ENCODE measurements around the gene CBLB. TPM values are rescaled to one million over a fixed set of nuclear protein-coding genes. Genes with fewer than 3 reads are reported as not detected.
"Not testable (repeated sequence)": the region's sequence is repeated elsewhere in the genome, so short reads cannot be mapped to it uniquely, and the experiment has no call there.

The CBLB gene
- total RNA-seq, 1 experiment from 2014 or later: 15.7 TPM

DNA sequence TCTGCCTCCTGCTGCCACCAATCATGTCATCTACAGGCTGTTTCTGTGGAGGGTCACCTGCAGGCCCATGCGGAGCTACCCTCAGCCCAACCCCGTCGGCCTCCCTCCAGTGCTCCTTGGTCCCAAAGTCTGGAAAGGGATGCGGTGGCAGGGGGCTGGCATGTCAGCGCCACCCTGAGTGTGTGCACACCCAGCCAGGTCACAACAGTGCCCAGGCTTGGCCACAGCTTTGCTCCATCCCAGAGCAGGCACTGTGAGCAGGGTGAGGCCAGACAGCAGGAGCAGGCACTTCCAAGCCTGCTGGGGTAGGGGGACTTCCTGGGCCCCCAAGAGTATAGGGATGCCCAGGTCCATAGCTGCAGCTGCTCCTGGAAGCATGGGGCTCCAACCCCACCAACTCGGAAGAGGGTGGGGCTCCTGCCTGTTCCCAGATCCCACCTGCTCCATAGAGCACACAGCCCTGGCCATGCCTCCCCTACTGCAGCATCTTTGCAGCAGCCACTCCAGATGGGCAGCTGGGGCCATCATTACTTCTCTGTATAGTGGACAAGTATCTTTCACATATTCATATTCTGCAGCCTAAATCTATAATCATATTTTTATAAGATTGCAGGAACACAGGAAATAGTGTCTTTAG is 109.3 kb downstream of the CBLB start:
- DNase-seq (ENCODE audit: low read depth): no peak

DNA sequence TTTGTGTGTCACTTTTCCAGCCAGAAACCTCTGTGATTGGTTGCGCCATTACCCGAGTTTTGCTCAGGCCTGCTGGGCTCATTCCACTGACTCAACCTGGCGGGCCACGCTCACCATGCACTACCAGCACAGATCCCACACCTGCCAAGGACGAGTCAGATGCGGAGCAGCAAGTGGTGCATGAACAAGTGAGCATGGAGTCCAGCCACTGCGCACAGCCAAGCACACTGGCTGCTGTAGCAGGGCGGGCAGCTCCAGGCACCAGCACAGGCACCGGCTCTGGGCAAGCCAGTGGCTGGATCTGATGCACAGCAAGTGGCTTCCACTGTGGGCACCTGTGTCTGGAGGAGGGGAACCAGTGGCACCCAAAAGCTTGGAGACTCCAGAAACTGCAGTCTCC is 110.4 kb downstream of the CBLB start:
- no peak for DNase-seq (ENCODE audit: low read depth)

DNA sequence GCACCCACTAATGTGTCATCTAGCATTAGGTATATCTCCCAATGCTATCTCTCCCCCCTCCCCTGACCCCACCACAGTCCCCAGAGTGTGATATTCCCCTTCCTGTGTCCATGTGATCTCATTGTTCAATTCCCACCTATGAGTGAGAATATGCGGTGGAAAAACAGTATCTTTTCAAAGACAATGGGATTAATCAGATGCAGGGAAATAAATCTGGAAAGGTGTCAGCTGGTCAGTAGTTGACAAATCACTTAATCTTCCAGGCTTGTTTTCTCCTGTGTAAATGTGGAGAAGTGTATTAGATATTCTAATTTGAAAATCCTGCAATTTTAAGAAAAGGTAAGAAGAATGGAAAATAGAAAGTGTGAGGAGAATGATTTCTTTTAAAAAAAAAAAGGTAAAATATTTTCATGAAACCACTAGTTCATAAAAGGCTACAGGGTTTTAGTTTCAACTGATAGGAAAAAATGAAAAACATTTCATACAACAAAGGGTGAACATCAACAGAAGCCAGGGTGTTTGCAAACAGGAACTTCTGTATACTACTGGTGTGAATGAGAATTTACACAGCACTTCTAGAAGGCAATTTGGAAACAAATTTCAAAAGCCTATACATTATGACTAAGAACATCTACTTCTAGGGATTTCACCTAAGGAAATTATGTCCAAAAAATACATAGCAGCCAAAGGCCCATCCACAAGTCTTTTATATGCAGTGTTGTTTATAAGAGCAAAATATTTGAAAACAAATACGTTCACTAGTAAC is 113.5 kb downstream of the CBLB start:
- DNase-seq (ENCODE audit: low read depth): no peak

DNA sequence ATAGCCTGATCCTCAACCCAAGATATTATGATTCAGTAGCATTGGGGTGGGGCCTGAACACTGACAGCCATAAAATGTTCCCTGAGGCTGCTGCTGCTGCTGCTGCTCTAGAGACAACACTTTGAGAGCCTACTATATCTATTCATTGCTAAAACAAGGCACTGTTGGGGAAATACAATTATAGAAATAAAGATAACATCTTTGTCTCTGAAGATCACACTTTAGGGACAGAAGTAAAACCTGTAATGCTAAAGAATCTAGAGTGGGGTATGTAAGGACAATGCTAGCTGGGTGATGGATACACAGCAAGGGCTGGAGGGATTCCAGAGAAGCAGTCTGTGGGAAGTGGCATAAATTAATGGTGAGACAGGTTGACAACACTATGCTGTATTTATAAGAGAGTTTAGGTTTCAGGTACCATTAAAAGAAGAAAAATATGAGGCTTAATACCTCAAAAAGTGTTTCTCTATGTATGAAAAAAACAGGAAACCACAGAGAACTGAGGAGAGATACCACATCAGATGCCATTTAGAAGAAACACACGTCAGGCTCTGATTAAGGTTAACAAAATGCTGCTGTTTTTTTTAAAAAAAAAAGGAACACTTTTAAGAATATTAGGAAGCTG is 115.9 kb downstream of the CBLB start:
- DNase-seq (ENCODE audit: low read depth): peak; percentile 41

DNA sequence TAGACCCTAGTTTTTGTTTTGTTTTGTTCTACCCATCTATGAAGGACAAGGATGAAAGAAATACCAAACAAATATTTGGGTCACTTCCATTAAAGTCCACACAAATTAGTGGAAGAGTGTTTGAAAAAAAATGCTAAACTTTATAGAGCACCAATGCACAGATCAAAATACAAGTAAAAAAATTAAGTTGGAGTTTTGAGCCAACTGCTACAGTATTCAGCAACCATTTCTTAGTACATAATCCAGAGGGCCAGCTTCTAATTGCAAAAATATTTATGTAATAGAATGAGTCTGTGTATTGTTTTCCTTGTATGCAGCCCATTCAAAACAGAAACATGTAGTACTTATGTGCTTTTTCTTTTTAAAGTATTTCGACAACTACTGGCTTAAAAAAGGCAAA is 121.1 kb downstream of the CBLB start:
- no peak for DNase-seq (ENCODE audit: low read depth)

DNA sequence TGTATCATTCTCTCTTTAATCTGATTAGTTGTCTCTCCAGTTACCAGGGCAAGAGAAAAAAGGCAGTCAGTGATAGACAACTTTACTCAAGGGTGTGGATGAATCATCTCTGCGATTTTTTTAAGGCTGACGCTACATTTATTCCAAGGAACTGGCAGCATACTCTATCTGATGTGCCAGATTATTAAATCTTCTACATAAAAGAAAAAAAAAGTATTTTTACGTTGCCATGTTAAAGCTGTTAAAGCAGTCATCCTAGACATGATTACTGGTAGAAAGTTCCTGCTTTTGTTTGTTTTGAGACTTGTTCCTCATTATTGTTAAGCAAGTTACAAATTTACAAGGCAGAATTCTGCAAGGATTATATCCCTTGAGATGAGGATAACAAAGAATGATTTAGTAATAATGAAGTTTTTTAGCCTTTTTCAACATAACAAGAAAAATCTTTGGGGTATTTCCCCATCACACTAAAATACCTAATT is 121.7 kb downstream of the CBLB start:
- DNase-seq (ENCODE audit: low read depth): peak; percentile 66

DNA sequence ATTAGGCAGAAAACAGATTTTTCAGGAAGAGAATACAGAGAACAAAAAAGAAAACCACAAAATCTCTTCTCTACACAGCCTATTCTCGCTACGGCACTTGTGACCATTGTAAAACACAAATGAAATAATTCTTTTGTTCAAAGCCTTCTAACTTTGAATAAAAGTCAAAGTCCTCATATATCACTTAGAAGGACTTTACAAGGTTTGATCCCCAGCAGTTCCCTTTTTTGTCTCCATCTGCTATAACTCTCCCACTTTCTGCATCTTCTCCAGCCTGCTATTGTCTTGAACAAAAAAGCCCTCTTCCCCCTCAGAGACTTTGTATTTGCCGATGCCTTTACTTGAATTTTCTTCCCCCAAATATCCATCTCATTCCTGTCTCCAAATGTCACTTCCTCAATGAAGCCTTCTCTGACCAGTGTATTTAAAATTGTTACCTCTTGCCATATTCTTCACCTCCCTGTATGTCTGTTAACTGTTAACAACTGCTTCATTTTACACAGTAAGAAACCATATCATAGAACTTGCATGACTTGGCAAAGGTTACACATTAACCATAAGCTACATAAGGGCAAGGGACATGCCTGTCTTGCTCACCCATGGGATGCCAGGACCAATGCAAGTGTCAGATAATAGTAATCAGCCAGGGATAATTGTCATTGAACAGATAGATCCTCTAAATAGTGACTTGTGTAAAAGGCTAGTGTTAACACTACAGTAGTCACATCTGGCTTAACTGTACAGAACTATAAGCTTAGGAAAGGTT is 122.4 kb downstream of the CBLB start:
- no peak for DNase-seq (ENCODE audit: low read depth)

DNA sequence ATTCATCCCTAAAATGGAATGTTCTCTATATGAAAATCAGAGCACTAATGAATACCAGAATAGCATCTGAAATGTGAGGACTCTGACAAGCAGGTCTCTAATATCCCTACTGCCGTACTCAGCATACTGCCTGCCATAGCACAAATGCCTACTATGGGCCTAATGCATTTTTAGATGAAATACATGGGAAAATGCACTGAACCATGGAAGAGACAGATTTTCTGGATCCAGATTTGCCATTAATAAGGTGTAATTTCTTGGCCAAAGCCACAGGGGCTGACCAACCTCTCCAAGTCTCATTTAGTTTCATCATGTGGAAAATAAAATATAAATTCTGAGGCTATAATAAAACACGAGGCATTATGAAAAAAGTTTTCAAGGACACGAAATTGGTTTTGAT is 123.8 kb downstream of the CBLB start:
- DNase-seq (ENCODE audit: low read depth): no peak

DNA sequence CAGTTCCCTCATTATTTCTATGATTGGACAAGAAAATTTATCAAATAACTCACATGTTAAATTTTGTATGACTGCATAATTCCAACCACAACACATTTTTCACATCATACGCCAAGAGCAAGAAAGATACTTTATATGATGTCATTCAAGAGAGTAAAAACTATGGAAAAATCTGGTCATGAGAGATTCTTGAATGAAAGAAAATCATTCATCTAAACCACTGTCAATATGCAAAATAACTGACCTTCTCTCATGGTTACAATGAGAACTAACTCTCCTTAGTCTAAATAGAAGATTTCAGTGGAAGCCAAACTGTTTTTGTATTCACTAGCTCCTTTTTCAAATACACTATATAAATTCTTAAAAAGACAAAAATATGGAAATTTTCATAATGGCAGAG is 124.6 kb downstream of the CBLB start:
- no peak for DNase-seq (ENCODE audit: low read depth)

DNA sequence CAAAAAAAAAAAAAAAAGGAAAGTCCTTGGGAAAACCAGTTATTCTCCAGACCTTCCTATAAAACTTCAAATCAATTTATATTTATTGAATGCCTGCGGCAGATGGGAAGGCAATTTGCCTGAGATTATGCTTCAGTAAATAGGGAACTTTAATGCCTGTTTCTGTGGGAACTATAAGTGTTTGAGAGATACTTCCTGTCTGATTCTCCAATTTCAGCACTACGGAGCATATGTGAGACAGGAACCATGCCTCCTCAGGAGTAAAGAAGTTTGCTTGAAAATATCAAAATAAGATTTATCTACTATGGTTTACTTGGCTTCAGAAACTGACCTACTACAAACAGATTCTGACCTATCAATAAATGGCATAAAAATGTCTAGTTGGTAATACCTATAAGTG is 135.5 kb downstream of the CBLB start:
- no peak for DNase-seq (ENCODE audit: low read depth)

DNA sequence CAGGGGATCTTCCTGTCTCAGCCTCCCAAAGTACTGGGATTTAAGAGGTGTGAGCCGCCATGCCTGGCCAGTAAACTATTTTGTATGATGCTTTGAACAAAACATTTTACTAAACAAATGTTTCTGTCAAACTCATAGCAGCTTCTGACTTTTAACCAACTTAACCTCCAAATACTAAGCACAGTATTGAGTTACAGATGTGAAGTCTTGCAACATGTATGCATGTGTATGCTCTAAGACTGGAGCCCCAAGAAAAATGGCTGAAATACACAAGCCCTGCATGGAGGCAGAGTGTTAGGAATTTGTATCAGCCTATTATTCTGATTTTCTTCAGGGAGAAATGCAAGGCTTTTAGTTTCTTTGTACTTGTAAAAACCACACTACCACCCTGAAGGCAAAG is 137.1 kb downstream of the CBLB start:
- peak; percentile 27 for DNase-seq (ENCODE audit: low read depth)

DNA sequence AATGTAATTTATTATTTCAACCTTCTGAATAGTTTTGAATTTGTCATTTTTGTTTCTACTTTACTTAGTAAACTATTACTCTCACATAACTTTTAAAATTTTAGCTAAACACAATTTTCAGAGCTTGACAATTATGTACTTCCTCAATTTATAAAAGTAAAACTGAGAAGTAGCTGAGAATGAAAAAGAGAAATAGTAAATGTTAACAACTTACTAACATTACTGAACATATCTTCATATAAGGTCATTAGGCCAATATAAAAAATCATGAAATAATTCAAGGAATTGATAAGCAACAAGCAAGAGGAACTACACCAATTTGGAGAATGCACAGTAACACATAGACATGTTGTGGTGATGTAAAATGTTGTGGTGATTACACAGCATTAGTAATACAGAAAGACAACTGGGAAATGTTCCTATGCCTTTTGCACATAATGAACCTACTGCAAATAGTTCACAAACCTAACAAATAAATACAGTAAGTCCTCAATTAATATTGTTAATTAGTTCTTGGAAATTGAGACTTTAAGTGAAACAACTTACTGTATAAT is 137.9 kb downstream of the CBLB start:
- DNase-seq (ENCODE audit: low read depth): peak; percentile 20

DNA sequence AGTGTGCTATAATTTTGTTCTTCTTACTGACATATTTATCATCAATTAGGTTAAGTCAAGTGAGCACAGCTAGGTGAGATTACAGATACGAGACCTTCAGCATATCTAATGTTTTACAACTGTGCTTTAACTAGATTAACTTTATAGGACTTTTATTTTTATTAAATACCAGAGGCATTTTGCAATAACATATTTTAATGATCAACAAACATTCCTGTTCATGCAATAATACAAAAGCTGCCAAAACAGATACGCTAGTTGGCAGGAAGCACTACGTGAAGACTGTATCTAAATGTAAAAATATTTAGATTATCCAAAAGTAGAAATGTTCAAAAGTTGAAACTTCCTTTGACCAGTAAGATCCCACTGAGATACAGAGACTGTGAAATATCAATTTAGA is 139.1 kb downstream of the CBLB start:
- DNase-seq (ENCODE audit: low read depth): no peak

DNA sequence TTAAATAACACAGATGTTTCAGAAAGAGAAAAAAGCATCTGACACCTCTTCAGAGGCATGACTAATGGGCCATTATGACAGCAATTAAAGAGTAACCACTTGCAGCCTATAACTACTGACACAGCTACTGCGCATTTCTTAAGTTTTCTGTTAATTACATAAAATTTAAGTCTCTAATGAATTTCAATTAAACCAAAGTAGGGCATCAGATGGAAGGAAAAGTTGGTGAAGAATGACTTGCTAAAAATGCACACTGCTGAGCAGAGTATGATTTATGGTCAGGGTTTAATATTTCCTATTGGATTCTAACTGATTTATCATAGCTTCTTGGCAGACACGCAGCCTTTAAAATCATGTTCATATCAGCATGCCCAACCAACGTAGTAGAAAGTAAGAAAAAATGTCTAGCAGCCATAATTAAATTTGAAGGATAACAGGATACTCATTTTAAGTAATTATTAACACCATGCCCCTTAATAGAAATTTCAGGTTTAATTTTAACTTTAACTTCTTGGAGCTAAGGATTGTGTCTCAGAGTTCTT is 140.0 kb downstream of the CBLB start:
- DNase-seq (ENCODE audit: low read depth): no peak

DNA sequence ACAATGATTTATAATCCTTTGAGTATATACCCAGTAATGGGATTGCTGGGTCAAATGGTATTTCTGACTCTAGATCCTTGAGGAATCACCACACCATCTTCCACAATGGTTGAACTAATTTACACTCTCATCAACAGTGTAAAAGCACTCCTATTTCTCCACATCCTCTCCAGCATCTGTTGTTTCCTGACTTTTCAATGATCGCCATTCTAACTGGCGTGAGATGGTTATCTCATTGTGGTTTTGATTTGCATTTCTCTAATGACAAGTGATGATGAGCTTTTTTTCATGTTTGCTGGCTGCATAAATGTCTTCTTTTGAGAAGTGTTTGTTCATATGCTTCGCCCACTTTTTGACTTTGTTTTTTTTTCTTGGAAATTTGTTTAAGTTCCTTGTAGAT is 141.8 kb downstream of the CBLB start:
- not testable (repeated sequence) for DNase-seq (ENCODE audit: low read depth)

DNA sequence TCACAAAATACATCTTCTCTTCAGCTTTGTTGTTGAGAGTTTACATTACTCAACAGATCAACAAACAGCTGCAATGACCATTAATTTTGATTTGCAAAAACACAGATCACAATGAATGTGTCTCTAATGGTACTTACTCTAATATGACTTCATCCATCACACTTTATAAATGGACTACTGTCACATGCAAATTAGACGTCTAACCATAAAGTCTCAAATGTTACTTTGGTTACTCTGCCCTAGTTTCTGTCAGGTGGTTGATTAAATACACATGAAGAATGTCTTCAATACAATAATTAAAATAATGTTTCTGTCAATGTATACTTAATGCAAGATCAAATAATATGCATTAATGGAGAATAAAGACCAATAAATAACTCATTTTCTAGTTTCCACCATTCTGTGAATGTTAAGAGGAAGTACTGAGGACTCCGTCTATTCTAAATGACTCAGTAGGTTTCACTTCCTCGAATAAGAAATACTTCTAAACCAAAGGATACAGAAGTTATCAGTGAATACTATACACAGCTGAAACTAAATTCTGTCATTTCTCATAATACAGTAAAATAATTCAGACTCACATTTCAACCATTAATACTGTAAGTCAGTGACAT is 145.8 kb downstream of the CBLB start:
- DNase-seq (ENCODE audit: low read depth): no peak

DNA sequence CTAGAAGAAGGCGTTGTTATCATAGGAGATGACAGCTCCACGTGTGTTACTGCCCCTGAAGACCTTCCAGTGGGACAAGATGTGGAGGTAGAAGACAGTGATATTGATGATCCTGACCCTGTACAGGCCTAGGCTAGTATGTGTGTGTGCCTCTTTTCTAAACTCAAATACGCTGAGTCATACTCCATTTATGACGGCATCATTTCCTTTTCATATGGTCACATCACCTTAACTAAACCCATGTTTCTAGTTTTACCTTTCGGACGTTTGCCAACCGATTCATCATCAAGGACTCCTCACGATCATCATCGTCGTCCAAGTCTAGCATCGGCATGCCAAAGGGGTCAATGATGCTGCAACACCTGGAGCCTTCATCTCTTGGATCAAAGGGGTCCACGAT is 149.0 kb downstream of the CBLB start:
- DNase-seq (ENCODE audit: low read depth): no peak

DNA sequence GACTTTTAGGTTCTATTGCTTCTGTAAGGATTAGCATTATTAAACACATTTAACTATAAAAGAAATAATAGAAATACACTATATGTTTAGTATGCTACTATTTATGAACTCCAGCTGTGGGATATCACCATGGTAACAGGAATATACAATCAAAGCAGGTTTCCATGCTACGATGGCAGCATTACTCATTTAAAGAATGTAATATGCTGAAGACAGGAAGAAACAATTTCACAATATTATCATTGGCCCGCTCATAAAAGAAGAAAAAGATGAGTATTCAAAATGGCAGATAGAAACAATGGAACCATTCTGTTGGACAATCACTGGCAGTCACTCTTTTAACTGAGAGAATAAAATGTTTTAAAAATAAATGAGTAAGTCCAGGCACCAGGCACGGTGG is 153.4 kb downstream of the CBLB start:
- DNase-seq (ENCODE audit: low read depth): peak; percentile 71

DNA sequence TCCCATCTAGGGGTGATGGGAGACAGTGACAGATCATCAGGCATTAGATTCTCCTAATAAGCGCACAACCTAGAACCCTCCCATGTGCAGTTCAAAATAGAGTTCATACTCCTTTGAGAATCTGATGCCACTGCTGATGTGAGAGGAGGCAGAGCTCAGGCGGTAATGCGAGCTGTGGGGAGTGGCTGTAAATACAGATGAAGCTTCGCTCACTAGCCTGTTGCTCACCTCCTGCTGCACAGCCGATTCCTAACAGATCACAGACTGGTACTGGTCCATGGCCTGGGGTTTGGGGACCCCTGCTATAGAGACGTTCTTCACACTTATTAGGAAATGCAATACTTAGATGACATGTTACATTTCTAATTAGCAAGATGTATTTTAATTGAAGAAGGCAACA is 154.4 kb downstream of the CBLB start:
- DNase-seq (ENCODE audit: low read depth): no peak

DNA sequence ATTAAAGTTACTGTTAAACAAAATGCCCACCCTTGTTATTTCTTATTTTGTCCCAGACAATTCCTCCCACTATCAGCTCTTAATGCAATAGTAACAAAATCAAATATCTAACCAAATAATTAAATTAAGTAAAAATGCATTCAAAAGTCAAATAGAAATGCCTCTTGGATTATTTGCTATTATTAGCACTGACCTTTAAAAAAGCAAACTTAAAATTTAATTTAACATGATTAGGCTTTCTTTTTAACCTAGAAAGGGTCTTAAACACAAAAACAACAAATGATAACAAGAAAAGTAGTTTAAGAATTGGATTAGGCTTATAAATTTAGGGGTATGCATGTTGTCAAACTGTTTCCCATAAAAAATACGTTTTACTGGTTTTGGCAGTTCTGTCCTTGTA is 159.8 kb downstream of the CBLB start:
- no peak for DNase-seq (ENCODE audit: low read depth)

DNA sequence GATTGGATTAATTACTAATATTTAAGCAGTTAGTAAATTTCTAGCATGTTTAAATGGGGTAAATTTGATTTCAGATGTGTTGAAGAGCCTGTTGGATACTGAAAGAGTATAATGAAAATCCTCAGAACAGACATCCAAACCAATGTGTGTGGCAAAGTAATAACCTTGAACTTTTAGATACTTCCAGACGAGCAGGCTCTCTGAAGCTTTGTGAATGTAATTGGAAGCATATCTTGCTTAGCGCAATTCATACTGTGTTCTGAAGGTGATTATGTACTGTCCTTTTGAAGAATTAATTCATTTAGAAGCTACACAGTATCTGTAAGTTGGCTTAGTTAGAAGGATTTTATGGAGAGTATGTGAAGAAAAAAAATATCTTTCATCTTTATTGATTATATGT is 161.8 kb downstream of the CBLB start:
- no peak for DNase-seq (ENCODE audit: low read depth)
